NOMO-1 (cell line): ENCODE measurements around the gene PSMD13.

Experiments used
- DNase-seq, 2 experiments: peaks; one replicate each; lab custom pipeline; 2025; ENCODE audit not compliant: unreplicated experiment in 2 of 2; lab: John Stamatoyannopoulos, UW

The PSMD13 gene

DNA sequence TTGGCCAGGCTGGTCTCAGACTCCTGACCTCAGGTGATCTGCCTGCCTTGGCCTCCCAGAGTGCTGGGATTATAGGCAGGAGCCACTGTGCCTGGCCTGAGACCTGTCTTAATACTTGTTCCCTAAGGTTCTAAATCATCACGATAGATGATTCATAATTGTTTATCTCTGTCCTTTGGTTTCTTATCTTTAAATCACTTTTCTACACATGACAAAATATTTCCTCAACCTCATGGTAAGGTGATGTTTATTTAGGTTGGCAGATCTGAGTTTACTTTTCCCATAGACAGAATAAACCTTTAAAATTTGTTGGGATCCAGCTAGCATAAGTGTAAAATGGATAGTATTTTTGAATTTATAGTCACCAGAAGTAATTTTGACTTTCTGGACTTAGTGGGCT is 3.5 kb downstream of the PSMD13 start:
- no peak for DNase-seq

DNA sequence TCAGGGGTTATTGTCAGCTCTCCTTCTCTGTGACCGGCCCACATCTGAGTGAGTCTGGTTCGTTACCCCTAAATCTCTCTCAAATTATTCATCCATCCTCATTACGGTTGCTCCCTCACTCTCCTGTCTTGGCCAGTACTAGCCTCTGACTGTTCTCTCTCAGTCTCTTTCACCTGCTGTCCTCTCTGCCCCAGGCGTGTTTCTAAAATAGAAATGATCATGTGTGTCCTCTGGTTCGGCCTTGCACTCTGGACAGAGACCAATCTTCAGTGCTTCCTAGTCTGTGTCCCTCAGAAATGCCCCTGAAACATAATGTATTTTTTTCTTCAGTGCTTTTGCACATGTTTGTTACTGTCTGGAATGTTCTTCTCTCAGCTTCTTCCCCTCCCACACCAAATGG is 4.9 kb downstream of the PSMD13 start:
- DNase-seq, result no peak

DNA sequence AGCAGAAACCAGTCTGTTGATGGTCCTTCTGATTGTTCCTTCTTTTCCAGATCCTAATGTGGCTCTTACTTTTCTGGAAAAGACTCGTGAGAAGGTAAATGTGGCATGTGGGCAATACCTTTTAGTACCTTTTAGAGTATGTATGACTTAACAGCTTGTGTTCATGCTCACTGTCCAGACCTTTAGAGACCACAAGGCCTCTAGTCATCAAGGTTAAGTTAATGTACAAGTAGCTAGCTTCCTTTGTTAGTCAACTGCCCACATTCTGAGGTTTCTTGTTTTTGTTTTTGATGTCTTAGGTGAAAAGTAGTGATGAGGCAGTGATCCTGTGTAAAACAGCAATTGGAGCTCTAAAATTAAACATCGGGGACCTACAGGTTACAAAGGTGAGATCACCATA is 7.6 kb downstream of the PSMD13 start:
- no peak for DNase-seq

DNA sequence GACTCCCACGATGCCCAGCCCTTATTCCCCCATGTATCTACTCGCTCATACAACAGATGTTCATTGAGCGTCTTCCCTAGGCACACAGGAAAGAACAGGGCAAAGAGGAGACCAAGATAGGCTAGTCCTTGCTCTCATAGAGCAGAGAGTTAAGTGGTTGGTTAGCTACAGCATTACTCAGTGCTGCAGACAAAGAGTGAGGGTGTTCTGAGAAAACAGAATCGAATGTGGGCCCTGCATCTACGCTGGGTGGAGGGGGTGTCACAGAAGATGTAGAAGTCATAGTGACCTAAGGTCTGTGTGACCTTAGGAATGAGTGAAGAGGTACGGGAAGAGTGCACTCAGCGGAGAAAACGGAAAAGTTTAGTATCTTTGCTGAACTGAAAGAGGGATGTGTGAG is 12.3 kb downstream of the PSMD13 start:
- DNase-seq, result no peak

DNA sequence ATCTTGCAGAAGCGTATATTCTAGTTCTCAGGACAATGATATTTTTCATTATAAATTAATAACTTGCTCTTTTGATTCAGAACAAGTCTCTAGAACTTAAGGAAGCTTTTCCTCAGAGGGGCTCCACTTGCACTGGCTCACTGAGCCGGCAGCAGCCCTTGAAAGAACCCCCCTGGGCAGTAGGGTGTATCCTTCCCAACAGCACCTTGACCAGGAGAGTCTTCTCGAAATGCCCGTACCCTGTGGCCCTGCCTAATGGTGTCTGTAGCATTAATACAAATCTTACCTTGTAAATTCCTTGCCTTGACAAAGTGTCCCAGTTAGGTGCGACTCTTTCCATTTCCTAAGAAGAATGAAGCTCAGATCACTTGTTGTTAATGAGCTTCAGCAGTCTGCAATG is 13.5 kb downstream of the PSMD13 start:
- DNase-seq, result no peak

DNA sequence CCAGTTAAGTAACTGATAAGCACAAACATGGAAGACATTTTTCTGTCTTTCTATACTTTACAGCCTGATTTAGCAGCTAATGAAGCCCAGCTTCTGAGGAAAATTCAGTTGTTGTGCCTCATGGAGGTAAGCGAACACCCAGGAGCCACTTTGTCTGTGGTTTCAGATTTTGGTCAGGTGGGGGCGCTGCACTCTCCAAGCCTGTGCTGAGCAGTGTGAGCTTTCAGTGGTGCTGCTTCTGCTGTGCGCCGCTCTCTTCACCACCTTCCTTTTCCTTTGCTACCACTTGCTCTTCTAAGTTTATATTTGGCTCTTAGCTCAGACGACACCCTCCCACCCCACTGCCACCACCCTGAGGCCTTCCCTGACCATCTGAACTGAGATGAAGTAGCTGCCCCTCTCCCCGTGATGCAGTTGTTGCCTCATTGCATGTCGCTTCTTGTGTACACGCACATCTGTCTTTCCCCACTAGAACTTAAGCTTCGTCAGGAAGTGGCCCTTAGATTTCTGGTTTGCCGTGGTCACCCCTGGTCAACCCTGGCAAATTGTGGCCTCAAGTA is 14.0 kb downstream of the PSMD13 start:
- peak; percentile 44 to 63 for DNase-seq

DNA sequence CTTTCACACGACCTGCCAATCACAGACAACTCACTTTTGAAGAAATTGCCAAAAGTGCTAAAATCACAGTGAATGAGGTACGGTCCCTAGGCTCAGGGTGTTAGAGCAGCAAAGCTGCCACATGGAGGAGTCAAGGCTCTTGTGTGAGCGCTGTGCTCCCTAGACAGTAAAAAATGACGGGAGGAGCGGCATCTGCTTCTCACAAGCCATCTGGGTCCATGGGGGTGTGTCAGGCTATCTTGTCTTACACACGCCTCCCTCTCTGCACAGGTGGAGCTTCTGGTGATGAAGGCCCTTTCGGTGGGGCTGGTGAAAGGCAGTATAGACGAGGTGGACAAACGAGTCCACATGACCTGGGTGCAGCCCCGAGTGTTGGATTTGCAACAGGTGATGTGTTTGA is 14.8 kb downstream of the PSMD13 start:
- no peak for DNase-seq

DNA sequence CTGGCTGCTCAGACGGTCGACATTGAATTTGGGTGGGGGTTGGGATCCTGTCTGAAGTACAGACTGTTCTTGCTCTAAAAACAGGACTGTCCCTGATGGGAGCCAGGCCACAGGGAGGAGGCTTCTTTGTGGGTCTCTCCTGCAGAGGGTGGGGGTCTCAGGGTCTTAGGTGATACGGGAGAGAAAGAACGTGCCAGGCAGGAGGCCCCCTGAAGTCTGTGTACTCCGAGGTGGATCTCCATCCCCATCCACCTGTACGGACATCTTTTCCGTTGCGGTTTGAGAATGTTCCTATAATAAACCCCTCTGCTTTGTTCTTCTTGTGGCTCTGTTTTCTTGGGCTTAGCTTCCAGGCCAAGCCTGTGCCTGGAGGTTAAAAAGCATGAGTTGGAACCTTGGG is 15.9 kb downstream of the PSMD13 start:
- DNase-seq, result no peak

DNA sequence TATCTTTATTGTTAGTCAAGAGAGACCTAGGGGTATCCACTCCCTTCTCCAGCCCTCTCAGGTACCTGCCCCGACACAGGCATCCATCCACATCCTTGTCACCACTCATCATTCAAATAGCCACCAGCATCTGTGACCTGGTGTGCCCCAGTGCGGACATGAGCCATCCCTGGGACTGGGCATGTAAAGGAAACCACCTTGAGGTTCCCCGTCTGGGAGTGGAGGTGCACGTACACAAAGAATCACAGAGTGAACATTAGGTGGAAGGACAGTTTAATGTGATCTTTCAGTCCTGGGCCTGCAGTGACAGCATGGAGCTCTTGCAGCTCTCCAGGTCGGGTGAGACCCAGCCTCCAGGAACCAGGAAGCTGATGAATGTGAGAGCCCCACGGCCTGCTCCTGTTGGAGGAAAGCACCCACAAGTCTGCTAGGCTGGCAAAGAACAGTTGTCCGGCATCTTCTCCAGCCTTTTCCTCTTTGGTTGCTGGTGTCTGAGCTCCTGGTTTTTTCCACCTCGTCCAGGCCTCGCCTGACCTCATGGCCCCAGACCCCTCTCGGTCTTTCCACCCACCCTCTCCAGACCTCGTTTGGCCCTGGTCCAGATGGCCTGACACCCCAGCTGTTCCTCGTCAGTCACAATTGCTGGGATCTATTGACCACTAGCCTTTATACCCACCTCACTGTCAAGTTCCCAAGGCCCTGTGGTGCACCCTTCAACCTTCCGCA is 16.5 kb downstream of the PSMD13 start:
- DNase-seq, result no peak

DNA sequence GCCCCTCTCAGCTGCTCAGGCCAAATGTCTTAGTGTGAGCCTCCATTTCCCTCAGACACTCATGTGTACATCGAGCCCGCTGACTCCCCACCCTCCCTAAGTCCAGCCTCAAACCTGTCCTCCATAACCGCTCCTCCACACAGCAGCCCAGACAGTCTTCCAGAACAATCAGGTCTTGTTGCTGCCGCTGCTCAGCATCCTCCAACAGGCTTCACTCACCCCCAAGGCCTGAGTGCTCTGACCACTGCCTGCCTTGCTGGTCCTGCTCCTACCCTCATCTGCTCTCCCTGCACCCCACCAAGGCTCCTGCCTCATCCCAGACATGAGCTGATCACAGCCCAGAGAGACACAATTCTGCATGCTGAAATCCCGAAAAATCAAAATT is 17.1 kb downstream of the PSMD13 start:
- DNase-seq, result no peak

DNA sequence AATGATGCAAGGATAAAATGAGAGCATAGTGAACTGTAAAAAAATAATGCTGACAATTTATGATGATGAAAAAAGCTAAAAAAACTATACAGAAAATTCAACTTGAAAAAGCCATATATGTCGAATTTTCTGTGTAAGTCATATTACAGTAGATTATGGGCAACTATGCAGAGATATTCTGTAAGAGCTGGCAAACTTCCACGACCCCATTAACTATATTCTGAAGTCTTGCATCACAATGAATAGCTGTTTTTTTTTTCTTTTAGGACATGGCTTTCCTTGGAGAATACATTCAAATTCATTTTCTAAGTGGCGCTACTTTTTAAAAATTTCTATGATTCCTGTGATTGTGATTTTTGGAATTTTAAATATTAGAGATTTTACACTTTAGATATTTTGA is 18.4 kb downstream of the PSMD13 start:
- DNase-seq, result no peak

DNA sequence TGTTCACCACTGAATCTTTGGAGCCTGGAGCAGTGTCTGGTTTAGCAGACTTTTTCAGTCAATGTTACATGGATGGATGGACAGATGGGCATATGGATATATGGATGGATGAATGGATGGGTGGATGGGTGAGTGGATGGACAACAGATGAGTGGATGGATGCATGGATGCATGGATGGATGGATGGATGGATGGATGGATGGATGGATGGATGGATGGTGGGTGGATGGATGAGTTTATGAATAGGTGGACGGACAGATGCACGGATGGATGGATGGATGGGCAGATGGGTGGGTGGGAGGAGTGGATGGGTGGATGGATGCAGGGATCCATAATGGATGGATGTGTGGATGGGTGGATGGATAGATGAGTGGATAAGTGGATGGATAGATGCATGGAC is 19.0 kb downstream of the PSMD13 start:
- no peak for DNase-seq

DNA sequence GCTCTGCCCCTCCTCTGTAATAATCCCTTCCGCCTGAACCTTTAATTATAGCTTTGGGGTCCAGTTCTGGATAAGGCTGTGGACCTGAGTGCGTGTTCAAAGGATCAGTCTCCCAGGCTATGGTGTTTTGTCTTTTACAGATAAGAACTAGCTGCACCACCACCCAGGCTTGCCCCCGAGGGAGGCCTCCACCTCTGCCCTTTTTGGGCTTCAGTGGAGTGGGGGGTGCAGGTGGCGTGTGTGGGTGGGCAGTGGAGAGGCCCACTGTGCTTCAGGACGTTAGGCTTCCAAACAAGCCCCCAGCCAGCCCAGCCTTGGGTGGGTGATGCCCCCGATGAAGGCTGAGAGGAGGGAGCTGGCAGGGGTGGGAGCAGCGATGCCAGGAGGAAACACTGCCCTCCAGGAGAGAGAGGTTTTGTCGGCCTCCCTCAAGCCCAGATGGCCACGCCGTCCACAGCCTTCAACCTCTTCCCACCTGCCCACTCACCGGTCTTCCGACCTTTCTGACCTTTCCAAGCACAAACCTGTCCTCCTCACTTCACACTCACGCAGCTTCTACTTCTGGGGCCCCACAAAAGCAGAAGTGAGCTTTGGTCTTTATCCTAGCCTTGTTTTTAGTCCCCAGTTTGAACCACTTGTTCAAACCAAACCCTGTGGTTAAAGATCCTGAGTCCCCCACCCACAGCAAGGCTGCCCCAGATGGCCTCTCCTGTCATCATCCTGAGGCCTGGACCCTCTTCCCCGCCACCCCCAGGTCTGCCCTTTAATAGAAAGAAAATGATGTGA is 20.4 kb downstream of the PSMD13 start:
- peak; percentile 38 to 63 for DNase-seq

DNA sequence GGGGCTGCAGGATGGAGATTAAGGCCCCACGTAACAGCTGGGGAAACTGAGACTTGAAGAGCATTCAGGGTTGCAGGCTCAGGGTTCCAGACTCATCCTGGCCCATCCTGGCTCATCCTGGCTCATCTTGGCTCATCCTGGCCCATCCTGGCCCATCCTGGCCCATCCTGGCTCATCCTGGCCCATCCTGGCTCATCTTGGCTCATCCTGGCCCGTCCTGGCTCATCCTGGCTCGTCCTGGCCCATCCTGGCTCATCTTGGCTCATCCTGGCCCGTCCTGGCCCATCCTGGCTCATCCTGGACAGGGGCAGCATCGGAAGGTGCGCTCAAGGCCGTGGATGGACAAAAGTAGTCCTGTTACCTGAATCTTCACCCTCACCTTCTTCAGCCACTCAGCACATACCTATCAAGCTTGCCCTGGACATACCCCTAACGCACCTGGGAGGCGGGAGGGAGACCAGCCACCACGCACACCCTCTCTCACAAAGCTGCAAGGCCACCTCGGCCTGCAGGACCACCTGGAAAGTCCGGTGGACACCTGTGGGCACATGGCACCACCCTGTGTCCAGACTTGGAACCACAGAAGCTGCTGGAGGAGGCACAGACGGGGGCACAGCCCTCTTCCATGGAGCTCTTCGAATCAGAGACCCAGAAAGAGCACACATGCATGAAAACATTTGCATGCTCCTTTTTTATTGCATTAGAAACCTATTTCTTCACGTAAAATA is 21.2 kb downstream of the PSMD13 start:
- DNase-seq, result no peak

DNA sequence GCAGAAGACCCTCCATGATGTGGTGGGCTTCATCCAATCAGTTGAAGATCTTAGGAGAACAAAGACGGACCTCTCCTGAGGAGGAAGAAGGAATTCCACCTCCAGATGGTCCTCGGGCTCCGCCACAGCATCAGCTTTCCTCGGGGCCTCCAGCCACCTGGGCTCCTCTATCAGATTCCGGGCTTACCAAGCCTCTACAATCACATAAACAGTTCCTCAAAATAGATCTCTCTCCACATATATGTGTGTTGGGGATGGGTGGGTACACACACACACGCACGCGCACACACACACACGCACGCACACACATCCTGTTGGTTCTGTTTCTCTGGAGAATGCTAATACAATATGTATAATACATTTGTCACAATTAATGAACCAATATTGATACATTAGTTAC is 22.6 kb downstream of the PSMD13 start:
- DNase-seq, result no peak

DNA sequence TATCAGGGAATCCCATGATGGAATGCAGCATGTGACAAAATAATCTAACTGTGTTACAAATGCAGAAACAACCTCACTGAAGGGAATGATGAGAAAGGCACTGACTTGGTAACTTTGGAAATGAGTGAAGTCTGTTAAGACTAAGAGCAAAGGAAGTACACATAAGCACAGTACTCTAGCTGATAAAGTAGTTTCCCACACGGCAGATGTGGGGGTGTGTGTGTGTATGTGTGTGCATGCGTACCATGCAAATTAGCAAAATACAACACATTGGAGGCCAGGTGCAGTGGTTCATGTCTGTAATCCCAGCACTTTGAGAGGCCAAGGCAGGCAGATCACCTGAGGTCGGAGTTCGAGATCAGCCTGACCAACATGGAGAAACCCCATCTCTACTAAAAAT is 24.8 kb downstream of the PSMD13 start:
- no peak for DNase-seq

DNA sequence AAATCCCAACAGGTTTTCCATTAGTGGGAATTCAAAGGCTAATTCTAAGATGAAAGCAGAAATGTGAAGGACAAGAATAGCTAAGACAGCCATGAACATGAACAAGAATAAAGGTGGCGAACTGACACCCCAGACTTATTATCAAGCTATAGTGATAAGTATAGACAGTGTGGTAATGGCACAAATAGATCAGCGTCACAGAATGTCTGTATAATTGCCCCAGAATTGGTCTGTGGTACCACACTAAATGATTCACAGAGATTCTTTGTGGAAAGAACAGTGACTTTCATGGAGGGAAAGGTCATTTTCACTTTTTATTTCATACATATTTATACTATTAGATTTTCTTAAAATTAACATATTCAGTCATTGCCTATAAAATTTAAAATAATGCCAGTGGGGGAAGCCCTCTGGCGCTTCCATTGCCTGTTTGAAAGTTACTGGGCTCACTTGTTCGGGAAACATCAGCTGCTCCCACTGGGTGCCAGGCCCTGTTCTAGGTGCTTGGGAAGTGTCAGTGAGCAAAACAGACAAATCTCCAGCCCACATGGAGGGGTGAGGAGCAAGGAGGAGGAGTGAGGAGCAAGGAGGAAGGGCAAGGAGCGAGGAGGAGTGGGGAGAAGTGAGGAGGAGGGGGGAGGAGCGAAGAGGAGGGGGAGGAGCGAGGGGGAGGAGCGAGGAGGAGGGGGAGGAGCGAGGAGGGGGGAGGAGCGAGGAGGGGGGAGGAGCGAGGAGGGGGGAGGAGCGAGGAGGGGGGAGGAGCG is 30.1 kb downstream of the PSMD13 start:
- DNase-seq, result peak in 1 of 2 experiments; percentile 27

DNA sequence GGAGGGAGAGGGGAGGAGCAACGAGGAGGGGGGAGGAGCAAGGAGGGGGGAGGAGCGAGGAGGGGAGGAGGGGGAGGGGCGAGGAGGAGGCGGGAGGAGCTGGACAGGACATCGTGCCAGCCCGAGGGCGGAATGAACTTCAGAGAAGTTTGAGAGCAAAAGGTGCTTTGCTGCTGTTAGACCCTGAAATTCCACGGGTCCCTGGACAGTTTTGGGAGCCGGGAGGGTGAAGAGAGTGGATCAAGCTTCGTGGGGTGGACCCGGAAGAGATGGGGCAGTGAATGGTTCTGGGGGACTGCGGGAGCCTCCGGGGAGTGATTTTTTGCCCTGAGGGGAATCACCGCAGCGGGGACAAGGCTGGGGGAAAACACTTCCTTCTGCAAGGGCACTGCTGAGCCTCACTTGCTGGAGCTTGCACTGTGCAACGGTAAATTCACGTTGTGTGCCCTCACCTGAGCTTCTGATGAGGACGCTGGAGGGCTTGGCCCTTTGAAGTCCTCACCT is 30.8 kb downstream of the PSMD13 start:
- peak; percentile 4 to 65 for DNase-seq

DNA sequence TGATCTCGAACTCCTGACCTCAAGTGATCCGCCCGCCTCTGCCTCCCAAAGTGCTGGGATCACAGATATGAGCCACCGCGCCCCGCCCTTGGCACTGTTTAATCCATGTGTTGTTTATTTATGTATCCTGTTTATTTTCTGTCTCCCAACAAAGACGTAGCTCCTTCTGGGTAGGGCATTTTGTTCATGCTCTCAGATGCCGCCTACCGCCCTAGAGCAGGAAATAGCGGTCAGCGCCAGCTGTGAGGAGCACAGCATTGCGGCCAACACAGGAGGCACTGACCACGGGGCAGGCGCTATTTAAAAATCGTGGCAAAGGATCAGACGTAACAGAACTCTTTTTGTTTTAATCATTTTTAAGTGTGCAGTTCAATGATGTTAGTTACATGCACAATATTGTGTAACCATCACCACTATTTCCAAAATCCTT is 32.0 kb downstream of the PSMD13 start:
- DNase-seq, result peak; percentile 78 to 90

DNA sequence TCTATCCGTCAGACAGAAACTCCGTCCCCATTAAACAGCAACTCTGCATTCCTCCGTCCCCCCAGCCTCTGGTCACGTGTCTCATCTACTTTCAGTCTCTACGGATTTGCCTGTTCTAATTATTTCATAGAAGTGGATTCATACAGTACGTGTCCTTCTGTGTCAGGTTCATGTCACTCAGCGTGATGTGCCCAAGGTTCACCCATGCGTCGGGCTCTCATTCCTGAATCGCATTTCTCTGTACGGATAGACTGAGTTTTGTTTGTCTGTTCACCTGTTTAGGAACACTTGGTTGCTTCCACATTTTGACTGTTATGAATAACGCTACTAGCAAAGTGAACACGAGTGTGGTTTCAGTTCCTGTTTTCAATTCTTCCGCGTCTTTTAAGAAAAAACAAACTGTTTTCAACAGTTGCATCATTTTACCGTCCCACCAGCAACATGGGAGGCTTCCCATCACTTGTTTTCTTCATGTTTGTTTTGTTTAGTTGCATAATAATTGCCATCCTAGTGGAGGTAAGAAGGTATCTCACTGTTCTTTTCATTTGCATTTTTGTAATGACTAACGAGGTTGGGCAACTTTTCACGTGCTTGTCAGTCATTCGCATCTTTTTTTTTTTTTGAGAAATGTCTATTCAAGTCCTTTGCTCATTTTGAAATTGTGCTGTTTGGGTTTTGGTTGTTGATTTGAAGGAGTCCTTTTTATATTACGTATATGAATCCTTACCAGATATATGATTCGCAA is 32.5 kb downstream of the PSMD13 start:
- DNase-seq, result peak; percentile 78 to 96
